HG02642 (cell line): Measurements from ENCODE around the gene ZMYM2.

Source experiments
- ATAC-seq: cut with Tn5 transposase; IDR thresholded peaks from one replicate; pipeline ENCODE4 v1.9.1; 2021; ENCODE audit warnings: mild to moderate bottlenecking; ENCODE audit not compliant: unreplicated experiment, poor library complexity

Gene ZMYM2

DNA sequence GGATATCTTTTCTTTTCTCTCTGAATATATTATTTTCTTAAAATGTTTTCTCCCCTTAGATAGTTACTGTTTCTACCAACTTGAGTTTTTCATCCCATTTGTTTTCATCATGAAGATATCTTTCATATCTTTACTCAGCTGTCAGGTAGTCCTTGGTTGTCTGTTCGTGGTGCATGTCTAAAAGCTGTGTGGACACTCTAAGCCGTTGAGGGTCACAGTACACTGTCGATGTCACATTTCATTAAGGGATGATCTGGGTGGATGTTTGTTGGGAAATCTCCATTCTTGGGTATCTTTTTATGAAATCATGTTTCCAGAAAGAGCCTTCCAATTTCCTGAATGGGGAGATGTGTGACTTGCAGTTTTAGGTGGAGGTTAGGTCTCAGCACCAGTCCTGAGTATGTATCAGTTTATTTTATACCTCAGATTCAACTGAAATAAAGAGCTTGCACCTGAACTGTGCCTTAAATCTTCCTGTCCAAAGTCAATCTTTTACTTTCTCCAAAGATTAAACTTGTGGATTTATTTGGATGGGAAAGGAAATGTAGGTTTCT, 23.2 kb downstream of the ZMYM2 start:
- no peak for ATAC-seq

DNA sequence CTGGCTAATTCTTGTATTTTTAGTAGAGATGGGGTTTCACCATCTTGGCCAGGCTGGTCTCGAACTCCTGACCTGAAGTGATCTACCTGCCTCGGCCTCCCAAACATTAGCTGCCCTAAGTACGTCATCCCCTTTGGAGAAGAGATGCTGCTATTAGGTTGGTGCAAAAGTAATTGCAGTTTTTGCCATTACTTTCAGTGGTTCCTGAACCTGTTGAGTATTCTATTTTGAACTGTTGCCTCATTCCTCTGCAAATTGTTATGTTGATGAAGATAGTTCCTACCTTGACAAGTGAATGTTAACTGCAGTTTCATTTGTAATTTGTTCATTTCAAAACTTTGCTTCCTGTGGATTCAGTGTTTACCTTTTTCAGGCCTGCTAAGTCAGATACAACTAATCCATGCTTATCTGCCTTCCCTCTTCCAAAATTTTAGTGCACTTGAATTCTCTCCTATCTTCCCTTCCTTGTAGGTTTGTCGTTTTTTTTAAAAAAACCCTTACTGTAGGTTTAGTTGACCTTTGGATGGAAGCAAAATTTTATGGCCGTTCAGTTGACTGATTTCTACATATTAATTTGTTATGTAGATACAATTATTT, 24.0 kb downstream of the ZMYM2 start:
- no peak for ATAC-seq

GRCh38 chr13:19984430-19985218, 26.1 kb downstream of the ZMYM2 start:
- peak; percentile 74 for ATAC-seq

- peak; percentile 18 for ATAC-seq
Observed at GRCh38 chr13:19985219-19985556, 26.7 kb downstream of the ZMYM2 start.

DNA sequence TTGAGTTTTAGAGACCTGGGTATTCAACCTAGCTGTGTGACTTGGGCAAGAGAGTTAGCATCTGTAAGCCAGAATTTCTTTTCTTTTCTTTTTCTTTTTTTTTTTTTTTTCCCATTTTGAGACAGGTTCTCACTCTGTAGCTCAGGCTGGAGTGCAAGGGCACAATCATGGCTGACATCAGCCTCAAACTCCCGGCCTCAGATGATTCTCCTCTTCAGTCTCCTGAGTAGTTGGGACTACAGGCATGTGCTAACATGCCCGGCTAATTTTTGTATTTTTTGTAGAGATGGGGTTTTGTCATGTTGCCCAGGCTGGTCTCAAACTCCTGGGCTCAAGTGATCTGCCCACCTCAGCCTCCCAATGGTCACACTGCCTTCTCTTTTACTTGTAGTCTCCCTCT, 33.0 kb downstream of the ZMYM2 start:
- ATAC-seq, result no peak

- no peak for ATAC-seq
Observed at GRCh38 chr13:19993024-19993423, 34.5 kb downstream of the ZMYM2 start.

- no peak for ATAC-seq
Observed at GRCh38 chr13:19998960-19999359, 40.4 kb downstream of the ZMYM2 start.

DNA sequence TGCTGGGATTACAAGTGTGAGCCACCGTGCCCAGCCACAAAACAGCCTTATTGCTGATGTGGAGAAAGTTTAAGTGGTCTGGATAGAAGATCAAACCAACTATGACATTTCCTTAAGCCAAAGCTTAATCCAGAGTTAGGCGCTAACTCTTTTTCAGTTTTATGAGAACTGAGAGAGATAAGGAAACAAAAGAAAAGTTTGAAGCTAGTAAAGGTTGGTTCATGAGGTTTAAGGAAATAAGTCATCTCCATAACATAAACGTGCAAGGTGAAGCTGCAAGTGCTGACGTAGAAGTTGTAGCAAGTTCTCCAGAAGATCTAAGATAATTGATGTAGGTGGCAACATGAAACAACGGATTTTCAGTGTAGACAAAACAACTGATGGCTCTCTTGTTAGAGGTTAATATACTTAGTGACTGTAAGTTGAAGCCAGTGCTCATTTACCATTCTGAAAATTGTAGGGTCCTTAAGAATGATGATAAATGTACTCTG, 41.6 kb downstream of the ZMYM2 start:
- no peak for ATAC-seq

GRCh38 chr13:20001366-20002190, 43.1 kb downstream of the ZMYM2 start:
- no peak for ATAC-seq

DNA sequence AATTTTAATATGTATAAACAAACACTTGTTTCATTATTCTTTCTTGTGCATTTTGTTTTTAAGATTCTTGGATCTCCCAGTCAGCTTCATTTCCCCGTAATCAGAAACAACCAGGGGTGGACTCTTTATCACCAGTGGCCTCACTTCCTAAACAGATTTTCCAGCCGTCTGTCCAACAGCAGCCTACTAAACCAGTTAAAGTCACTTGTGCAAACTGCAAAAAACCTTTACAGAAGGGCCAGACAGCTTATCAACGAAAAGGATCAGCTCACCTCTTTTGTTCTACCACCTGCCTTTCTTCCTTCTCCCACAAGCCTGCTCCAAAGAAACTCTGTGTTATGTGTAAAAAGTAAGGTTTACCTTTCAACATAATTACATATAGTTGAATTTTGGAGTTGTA, 44.3 kb downstream of the ZMYM2 start:
- ATAC-seq, result no peak

DNA sequence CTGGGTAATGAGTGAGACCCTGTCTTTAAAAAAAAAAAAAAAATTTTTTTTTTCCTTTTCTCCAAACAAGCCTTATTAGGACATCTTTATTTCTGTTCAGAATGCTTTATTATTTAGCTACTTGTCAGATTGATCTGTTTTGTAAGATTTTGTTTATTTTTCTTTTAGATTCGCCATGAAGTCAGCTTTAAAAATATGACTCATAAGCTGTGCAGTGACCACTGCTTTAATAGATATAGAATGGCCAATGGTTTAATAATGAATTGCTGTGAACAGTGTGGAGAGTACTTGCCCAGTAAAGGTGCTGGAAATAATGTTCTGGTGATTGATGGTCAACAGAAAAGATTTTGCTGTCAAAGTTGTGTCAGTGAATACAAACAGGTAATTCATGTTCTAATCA, 47.7 kb downstream of the ZMYM2 start:
- ATAC-seq, result no peak

DNA sequence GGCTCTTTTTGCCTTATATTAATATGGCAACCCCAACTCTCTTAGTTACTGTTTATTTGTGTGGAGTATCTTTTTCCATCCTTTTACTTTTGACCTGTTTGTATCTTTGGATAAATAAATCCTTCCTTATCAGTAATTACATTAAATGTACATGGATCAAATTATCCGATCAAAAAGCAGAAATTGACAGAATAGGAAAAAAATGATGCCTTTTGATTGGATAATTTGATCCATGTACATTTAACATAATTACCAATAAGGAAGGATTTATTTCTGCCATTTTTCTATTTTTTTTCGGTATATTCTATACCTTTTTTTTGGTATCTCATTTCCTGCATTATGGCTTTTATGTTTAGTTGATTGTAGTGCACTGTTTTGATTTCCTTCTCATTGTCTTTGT, 57.2 kb downstream of the ZMYM2 start:
- no peak for ATAC-seq

DNA sequence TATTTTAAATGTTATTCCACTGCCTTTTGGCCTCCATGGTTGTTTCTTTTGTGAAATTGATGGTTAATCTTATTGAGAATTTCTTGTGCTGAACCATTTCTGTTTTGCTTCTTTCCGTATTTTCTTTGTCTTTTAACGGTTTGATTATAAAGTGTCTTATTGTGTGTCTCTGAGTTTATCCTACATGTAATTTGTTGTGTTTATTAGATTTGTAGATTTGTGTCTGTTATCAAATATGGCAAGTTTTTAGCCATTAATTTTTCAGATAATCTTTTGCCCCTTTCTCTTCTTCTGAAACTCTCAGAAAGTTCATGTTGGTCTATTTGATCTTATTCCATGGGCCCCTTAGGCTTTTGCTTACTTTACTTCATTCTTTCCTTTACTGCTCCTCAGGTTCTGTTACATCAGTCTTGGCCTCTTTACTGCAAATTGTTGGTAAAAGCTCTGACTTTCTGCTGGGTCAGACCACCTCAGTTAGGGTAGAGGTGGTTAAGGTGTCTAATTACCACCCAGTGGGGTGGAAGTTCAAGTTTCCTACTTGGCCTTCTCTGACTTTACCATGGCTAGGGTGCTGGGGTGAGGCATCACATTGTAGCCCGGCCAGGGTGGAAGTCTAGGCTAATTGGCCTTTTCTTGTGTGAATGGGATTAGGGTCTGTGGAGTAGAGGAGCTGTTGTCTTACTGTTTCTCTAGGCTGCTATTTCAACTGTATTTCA, 58.3 kb downstream of the ZMYM2 start:
- ATAC-seq, result no peak

GRCh38 chr13:20017365-20017711, 58.8 kb downstream of the ZMYM2 start:
- ATAC-seq, result no peak

DNA sequence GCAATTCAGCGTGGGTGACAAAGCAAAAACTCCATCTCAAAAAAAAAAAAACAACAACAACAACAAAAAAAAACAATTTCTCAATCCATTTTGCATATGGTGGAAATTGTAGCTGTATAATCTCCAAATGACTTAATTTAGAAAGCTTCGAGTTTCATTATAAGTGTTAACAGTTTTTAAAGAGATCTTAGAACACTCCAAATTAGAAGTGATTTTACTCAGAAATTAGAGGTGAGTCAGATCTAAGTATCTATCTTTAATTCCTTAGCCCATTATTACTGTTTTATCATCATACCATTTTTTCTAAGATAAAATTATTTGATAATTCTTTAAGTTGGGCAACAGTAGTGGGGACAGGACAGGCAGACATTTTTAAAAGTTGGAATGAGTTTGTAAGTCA, 60.5 kb downstream of the ZMYM2 start:
- ATAC-seq, result peak; percentile 58

- no peak for ATAC-seq
Observed at GRCh38 chr13:20024702-20025101, 66.2 kb downstream of the ZMYM2 start.

- ATAC-seq, result no peak
Observed at GRCh38 chr13:20028953-20029352, 70.4 kb downstream of the ZMYM2 start.

DNA sequence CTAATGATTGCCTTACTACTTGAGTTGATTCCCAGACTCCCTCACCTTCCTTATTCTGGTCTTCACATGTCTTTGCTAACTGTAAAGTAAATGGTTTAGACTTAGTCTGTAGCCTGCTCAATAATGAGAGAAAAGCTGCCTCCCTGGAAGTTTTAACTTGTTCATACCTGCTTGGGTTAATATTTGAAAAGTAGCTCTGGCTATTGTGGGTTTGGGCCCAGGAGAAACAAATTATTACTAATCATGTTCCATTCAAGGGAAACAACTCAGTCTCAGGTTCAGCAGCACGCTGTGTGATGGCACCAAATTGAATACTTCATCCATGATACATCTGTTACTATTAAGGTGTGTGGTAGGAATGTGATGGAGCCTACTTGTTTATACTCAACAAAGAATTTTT, 75.0 kb downstream of the ZMYM2 start:
- ATAC-seq, result no peak

GRCh38 chr13:20035130-20035529, 76.6 kb downstream of the ZMYM2 start:
- no peak for ATAC-seq

DNA sequence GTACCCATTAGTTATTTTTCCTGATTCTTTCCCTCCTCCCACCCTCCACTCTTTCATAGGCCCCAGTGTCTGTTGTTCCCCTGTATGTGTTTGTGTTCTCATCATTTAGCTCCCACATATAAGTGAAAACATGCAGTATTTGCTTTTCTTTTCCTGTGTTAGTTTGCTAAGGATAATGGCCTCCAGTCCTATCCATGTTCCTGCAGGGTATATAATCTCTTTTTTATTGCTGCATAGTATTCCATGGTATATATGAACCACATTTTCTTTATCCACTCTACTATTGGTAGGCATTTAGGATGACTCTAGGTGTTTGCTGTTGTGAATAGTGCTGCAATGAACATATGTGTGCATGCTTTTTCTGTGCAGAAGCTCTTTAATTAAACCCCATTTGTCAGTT, 79.4 kb downstream of the ZMYM2 start:
- ATAC-seq, result no peak
